ENCODE data around the gene PSD. TPM values are rescaled to one million over a fixed set of nuclear protein-coding genes. Genes with fewer than 3 reads are reported as not detected.

Gene PSD
- total RNA-seq, 4 donors from 2014 or later, result 0.22 to 1.4 (median 0.54) TPM

- TF ChIP-seq CTCF (IDR thresholded peaks at IDR 0.05; ENCODE audit: low read depth), result no peak
These were observed 22.3 kb downstream of the PSD start for GRCh38 chr10:102396317-102396650.

GRCh38 chr10:102395400-102396316 is 22.9 kb downstream of the PSD start, which contains the start of gene NFKB2:
TSS of gene NFKB2 (plus strand) at chr10:102395705. CDS start at chr10:102395960, 255 bp downstream.
- TF ChIP-seq CTCF (IDR thresholded peaks at IDR 0.05; ENCODE audit: low read depth), result no peak

GRCh38 chr10:102394801-102395399 is 23.7 kb downstream of the PSD start:
- no peak for TF ChIP-seq CTCF (IDR thresholded peaks at IDR 0.05; ENCODE audit: low read depth)

- TF ChIP-seq CTCF (IDR thresholded peaks at IDR 0.05; ENCODE audit: low read depth), result no peak
These were observed 24.3 kb downstream of the PSD start for GRCh38 chr10:102394079-102394800.

GRCh38 chr10:102393411-102394078 is 25.0 kb downstream of the PSD start:
- no peak for TF ChIP-seq CTCF (IDR thresholded peaks at IDR 0.05; ENCODE audit: low read depth)

- no peak for TF ChIP-seq CTCF (IDR thresholded peaks at IDR 0.05; ENCODE audit: low read depth)
These were observed 26.3 kb downstream of the PSD start for GRCh38 chr10:102392306-102392705.

All from subcutaneous adipose tissue (tissue), 4 donors.